Fibroblast of lung (primary cell): ENCODE results near the gene DGKQ.

Experiments
- EZH2 ChIP-seq: IDR thresholded peaks from 2 replicates; pipeline ENCODE4 v1.5.1; 2012; ENCODE audit warnings: low read length, control low read depth, mild to moderate bottlenecking; ENCODE audit errors: missing control alignments
- TF ChIP-seq, protein P1 (sequence below), 2 donors: IDR thresholded peaks in 1 of 2; conservative IDR thresholded peaks in 1 of 2; 1 replicate in 1 of 2; 2 replicates in 1 of 2; pipeline ENCODE4 v1.5.1; 2011 to 2012; ENCODE audit warnings: low read length in 2 of 2, control low read depth in 1 of 2, inconsistent platforms in 1 of 2, low read depth in 1 of 2, mild to moderate bottlenecking in 1 of 2

DNA sequence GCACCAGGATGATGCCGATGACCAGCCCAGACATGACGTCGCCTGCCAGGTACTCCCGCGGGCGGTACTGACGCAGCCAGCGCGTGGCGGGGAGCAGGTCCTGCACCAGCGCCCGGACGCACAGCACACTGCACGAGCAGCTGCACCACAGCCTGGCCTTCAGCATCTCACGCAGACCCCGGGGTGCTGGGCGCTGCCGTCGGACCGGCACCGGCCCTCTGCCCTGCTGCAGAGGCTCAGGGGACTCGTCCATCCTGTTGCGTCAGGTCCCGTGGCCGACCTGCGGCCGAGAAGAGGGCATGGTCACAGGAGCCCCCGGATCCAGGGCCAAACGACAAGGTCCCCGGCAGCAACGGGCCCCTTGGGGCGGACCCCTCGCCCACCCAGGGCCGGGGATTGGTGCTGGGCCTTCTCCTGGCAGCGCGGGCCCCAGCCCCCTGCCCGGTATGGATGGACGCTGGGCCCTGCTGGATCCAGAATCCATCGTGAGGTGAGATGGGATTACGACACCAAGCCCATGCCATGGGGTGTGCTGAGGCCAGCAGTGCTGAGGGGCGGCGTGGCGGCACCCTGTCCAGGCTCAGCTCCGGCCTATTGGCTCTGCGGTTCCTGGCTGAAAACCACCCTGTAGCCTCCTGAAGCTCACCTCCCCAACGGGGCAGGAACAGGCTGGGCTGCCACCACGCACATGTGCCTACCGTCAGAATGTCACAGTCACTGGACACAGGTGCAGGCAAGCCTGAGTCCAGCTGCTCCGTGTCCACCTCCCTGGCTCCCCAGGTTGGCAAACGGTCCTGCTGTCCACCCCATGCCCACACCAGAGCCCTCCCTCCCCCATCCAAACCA, 18.3 kb upstream of the DGKQ start:
- TF ChIP-seq EZH2, result no peak
- TF ChIP-seq, protein P1, sequence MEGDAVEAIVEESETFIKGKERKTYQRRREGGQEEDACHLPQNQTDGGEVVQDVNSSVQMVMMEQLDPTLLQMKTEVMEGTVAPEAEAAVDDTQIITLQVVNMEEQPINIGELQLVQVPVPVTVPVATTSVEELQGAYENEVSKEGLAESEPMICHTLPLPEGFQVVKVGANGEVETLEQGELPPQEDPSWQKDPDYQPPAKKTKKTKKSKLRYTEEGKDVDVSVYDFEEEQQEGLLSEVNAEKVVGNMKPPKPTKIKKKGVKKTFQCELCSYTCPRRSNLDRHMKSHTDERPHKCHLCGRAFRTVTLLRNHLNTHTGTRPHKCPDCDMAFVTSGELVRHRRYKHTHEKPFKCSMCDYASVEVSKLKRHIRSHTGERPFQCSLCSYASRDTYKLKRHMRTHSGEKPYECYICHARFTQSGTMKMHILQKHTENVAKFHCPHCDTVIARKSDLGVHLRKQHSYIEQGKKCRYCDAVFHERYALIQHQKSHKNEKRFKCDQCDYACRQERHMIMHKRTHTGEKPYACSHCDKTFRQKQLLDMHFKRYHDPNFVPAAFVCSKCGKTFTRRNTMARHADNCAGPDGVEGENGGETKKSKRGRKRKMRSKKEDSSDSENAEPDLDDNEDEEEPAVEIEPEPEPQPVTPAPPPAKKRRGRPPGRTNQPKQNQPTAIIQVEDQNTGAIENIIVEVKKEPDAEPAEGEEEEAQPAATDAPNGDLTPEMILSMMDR (conservative IDR thresholded peaks at IDR 0.05 in 1 of 2, IDR thresholded peaks at IDR 0.05 in 1 of 2; ENCODE audit: low read depth in 1 of 2, low read length in 2 of 2), result no peak
